GM15510 (cell line): ENCODE measurements around the gene STX8.

Experiments used
- POLR2A ChIP-seq: IDR thresholded peaks from 3 replicates; pipeline ENCODE4 v1.6.1; 2011; ENCODE audit warnings: borderline replicate concordance; ENCODE audit not compliant: insufficient read length; ENCODE audit errors: extremely low read depth

STX8 gene

GRCh38 chr17:9231449-9232154, 344.0 kb downstream of the STX8 start:
- TF ChIP-seq POLR2A, result no peak

- no peak for TF ChIP-seq POLR2A
Measured at GRCh38 chr17:9230861-9231260, 344.8 kb downstream of the STX8 start.

DNA sequence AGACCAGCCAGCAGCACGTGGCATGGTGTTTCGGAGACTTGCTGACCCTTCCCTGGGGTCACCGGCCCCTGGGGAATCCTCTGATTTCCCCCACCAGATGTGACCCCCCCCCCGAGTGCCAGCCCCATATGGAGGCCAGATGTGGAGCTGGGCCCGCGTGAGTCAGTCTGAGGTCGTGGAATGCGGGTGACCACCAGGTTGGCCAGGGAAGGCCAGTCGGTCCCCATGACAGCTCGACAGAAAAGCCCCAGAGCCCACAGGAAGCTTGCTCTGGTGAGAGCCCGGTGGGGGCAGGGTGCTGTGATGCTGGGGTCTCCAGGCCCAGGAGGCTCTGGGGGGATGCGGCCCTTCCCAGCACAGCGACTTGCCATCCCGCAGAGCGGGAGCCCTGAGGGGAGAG, 345.3 kb downstream of the STX8 start:
- TF ChIP-seq POLR2A, result no peak

DNA sequence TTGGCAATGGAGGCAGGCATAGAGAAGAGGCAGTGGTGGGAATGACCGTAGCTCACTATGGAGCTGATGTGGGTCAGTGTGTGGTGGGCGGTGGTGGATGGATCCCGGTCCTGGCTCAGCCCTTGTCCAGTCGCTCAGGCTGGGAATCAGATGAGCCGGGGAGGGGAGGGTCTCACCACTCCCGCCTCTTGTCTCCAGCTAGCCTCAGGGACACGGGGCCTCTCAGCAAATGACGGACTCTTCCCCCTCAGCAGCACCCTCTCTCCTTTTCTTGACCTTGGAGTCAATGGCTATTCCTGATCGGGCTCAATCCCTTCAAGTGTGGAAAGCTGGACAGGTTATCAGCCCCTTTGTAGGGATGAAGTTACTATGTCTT, 345.8 kb downstream of the STX8 start:
- no peak for TF ChIP-seq POLR2A

DNA sequence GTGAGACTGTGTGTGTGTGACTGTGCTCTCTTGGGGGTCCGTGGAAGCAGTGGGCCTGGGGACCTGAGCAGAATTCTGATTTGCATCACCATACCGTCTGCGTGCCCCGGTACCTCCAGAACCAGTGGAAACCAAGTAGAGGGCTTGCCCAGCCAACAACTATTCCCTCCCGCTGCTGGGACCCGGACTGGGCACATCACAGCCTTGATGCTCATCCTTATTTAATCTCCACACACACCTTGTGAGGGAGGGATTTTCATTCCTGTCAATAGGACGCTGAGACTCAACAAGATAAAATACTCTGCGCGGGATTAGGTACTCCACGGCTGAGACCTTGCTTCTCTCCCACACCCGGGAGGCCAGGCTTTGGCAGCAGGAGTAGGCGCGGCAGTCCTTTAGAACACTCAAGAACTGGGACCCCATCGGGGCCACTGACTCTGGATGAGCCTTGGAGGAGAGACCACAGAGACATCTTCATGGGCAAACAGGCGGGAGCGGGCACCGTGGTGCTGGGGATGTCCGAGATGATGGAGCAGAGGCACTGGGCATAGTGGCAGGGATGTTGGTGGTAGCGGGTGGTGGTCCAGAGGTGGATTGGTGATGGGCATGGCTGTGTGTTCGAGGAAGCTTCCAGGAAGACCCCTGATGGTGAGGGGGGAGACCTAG, 346.3 kb downstream of the STX8 start:
- no peak for TF ChIP-seq POLR2A

GRCh38 chr17:9228408-9229159, 347.0 kb downstream of the STX8 start:
- TF ChIP-seq POLR2A, result no peak

- TF ChIP-seq POLR2A, result no peak
Measured at GRCh38 chr17:9227819-9228407, 347.7 kb downstream of the STX8 start.

- no peak for TF ChIP-seq POLR2A
Measured at GRCh38 chr17:9226794-9227135, 348.9 kb downstream of the STX8 start.

DNA sequence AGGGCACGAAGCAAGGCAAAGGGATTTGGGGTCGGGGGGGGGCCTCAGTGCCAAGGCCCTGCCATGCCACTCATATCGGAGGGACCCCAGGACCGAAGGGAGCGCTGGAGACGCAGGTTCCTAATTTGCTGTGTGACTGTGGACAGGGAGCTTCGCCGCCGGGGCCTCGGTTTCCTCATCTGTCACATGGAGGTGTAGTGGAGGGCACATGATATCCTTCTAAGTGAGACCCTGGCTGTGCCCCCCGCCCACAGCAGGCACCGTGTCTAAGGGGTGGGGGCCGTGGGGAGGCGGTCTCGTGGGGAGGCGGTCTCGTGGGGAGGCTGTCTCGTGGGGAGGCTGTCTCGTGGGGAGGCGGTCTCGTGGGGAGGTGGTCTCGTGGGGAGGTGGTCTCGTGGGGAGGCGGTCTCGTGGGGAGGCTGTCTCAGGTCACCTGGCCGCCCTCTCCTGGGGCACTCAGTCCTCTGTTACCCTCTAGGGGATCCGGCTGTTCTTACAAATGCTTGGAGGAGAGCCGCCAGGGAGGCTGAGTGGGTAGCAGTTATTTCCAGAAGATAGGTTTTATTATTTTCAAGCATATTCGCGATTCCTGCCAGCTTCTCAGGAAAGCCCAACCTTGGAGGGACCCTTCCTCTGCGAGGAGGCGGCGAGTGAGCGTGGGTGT, 349.4 kb downstream of the STX8 start:
- no peak for TF ChIP-seq POLR2A

DNA sequence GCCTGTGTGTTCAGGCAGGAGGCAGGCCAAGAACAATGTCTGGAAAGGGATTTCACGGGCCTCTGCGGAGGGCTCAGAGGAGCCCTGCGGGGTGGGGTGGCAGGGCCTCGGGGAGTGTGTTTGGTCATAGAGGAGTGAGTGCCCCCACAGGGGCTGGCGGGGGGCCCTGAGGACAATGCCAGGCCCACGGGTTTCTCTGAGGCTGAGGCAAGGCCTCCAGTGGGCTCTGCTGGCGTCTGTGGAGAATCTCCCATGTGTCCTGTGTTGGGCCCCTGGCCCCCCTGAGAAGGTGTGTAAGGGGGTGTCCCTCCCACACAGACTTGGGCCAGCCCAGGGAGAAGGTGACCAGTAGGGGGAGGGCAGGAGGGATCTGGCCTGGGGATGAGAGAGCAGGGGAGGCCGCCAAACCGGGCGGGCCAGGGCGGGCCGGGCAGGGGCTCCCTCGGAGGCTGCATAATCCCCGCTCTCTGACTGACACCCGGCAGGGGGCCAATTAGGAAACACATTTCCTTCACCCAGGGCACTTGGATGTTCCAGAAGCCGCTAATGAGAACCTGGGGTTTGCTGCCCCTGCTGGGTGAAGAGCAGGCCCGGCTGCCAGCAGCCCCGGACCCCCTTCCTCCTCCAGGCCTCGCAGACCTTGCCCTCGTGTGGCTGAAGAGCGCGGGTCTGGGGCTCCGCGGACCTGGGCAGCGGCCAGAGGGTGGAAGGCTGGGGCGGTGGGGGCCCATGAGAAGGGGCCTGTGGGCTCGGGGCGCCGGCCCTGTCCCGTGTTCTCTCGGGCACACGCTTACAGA, 350.1 kb downstream of the STX8 start:
- no peak for TF ChIP-seq POLR2A

- TF ChIP-seq POLR2A, result no peak
Measured at GRCh38 chr17:9224485-9224884, 351.1 kb downstream of the STX8 start.

DNA sequence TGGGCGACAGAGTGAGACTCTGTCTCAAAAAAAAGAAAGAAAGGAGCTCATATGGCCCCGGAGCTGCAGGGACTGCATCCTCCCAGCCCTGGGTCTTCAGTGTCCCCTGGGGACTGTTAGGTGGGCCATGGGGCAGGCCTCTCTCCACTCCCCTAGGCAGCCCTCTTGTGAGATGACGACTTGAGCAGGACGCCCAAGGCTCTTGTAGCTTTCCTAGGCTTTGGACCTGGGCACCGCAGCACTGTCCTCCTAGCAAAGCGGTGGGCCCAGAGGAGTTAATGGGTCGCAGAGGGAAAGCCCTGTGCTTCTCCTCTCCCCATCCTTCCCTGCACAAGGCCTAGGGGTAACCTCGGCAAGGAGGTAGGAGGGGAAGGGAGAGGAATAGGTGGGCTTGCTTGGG, 352.1 kb downstream of the STX8 start:
- no peak for TF ChIP-seq POLR2A

DNA sequence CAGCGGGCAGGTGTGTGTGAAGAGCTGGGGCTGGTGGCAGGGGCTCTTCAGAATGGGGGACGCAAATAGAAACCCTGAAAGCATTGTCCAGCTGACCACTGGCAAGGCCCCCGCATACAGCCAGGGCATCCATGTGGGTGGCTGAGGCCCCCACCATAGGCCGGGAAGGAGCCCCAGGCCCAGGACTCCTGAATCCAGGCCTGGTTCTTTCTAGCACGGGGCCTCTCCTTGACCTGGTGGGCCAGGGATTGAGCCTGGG, 353.8 kb downstream of the STX8 start:
- TF ChIP-seq POLR2A, result no peak

GRCh38 chr17:9221147-9221921, 354.3 kb downstream of the STX8 start:
- TF ChIP-seq POLR2A, result no peak
